HTR-8/SVneo (cell line): ENCODE results near the gene LY86.

Source experiments
- DNase-seq: peaks from one replicate; pipeline ENCODE4 v3.0.0; 2011; ENCODE audit warnings: low spot score, mixed read lengths; ENCODE audit not compliant: insufficient read length
- FAIRE-seq: peaks from 2 replicates; lab custom pipeline; 2011; peaks lifted over from hg19 to GRCh38; lab: Jason Lieb, UNC

Gene LY86

GRCh38 chr6:6645261-6645917 lies 56.9 kb downstream of the LY86 start:
- FAIRE-seq (no peak), DNase-seq (no peak)

- DNase-seq (no peak), FAIRE-seq (no peak)
Measured at GRCh38 chr6:6646384-6646783, 57.9 kb downstream of the LY86 start.

DNA sequence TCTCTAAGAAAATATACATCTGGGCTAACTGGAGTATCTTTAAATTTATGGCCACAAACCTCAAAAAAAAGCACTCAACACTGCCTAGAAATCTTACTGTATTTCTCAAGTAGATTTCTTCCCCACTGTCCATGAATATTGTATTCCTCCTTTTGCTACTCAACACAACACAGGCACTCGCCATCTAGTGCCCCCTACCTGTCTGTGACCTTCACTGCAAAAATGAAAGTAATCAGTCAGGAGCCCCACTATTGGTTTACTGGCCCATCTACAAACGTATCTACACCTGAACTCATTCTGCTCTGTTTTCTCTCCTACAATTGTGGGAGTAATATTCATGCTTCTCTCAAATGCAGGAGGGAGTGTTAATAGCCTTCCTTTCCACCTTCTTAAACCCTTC lies 58.3 kb downstream of the LY86 start:
- no peak for DNase-seq

GRCh38 chr6:6648692-6649343 lies 60.3 kb downstream of the LY86 start:
- no peak for DNase-seq
- no peak for FAIRE-seq

More for the DNA sequence above, 58.3 kb downstream of the LY86 start:
- FAIRE-seq = no peak

DNA sequence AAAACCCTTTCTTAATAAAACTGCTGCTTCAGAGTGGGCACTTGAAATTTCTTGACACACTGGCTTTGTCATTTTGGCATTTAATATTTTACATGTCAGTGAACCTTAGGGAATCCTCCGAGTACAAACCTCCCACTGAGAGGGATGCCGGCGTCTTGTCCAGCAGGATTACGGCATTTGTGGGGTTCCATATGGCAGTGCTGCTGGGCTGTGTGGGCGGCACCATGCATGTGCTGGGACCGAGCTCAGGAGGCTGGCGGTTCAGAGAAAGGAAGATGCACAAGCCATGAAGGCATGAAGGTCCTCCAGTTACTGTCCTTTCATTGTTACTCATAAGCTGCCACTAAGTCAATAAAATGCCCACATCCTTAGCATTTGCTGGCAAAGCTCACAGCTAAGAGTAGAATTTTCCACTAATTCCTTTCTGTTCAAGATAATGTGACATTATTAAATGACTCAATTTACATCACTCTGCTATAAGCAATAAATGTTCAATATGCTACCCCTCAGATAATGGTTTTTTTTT lies 61.4 kb downstream of the LY86 start:
- DNase-seq (no peak), FAIRE-seq (no peak)

DNA sequence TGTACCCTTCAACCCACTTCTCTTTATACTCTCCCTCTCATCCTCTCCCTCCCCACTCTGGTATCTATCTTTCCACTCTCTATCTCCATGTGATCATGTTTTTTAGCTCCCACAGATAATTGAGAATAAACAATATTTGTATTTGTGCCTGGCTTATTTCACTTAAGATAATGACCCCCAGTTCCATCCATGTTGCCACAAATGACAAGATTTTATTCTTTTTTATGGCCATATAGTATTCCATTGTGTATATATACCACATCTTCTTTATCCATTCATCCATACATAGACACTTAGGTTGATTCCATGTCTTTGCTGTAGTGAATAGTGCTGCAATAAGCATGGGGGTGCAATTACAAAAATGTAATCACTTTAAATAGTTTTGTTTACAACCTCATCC lies 62.3 kb downstream of the LY86 start:
- DNase-seq = no peak

DNA sequence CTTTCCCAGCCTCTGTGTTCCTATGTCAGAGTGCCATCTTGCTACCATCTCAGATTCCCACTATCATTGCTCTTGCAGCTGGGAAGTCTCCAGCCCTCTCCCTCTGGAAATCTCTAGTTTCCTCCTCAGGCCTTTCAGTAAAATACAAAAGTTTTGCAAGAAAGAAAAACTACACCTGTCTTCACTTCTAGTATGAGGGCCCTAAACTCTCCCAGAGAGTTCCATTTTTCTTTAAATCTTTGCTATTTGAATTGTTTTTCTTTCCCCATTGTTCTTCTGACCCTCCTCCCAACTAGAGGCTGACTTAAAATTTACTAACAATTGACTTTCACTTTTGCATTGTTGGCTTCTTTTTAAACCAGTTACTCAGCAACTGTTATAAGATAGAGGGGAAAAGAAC lies 62.8 kb downstream of the LY86 start:
- no peak for DNase-seq
- FAIRE-seq = no peak

More for the DNA sequence above, 62.3 kb downstream of the LY86 start:
- no peak for FAIRE-seq

DNA sequence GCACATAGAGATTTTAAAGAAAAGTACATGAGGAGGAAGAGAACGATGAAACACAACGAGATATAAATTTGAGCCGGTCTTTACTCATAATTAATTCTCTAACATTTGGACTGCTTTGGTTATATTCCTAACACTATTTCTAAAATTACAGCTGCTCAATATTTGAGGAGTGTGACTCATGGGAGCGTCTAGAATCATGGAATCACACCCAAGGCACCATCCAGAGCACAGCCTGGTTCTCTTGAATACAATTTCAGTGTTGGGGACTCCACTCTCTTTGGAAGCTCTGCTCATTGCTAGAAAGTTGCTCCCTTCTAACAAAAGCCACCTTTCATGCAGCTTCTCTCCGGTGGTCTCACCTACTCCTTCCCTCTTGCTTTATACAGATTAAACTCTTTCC lies 64.4 kb downstream of the LY86 start:
- FAIRE-seq (no peak), DNase-seq (no peak)

- FAIRE-seq (no peak), DNase-seq (no peak)
Measured at GRCh38 chr6:6654599-6655575, 66.4 kb downstream of the LY86 start.

- FAIRE-seq = no peak
- DNase-seq = no peak
Measured at GRCh38 chr6:6655805-6656251, 67.3 kb downstream of the LY86 start.

DNA sequence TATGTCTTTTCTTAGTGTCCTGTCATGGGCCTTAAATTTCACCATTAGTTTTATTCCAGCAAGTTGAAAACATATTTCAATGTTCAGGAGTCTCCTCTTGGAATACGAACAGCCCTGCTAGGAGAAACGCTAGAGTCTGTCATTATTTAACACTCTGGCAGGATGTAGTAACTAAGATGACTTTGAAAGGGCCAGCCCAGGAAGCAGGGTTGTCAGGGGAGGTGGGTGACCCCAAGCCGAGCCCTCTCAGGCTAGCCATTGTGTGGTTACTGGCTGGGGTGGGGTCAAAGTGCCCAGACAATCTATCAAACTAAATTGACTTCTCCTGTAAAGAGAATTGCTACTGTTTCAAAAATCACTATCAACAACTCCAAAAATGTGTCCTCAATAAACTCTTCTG lies 67.8 kb downstream of the LY86 start:
- DNase-seq (no peak), FAIRE-seq (no peak)

GRCh38 chr6:6657085-6657819 lies 68.7 kb downstream of the LY86 start:
- FAIRE-seq = no peak
- no peak for DNase-seq

DNA sequence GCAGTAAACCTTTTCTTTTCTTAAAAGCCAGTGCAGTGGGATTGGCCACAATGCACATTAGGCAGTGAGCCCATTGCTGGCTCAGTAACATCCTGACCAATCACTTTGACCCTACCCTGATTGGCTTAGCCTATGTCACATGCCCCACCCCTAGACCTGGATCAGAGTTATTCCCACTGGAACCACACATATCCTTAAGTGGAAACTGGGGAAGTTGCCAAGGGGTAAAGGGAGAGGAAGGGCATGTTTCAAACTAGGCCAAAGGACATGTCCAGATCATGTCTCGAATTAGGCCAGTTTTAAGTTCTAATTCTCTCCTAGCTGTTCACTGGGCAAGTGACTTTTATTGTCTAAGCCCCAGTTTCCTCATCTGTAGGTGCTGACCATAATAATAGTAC lies 69.3 kb downstream of the LY86 start:
- FAIRE-seq = no peak
- DNase-seq = no peak

GRCh38 chr6:6659600-6660327 lies 71.2 kb downstream of the LY86 start:
- DNase-seq (no peak), FAIRE-seq (no peak)

DNA sequence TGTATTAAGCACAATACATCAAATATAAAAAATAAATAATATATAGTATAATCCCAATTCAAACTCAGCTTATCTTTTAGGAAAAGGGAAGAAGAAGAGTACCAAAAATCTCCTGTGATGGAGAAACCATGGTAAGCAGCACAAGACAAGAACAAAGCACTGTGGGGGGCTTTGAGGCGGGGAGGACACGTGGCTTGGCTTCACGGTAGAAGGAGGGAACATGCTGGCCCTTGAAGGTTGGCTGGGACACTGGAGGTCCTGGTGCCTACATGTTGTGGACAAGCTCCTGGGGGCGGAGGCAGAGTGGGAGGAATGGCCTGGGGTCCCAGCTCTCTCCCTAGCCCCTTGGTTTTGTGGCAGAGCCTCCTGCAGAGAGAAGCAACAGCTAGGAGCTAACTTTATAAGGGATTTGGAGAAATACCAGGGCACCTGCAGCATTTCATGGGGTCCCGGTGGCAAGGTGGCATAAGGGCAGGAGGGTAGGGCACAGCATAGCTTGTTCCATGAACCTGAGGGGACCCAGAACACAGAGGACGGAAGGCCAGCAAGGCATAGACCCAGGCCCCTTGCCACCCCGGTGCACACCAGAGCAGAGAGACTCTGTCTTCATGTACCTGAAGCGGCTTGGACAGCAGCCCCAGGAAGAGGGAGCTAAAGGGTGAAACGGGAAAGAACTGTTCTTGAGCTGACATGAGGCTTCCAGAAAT lies 72.0 kb downstream of the LY86 start:
- FAIRE-seq = no peak
- no peak for DNase-seq

DNA sequence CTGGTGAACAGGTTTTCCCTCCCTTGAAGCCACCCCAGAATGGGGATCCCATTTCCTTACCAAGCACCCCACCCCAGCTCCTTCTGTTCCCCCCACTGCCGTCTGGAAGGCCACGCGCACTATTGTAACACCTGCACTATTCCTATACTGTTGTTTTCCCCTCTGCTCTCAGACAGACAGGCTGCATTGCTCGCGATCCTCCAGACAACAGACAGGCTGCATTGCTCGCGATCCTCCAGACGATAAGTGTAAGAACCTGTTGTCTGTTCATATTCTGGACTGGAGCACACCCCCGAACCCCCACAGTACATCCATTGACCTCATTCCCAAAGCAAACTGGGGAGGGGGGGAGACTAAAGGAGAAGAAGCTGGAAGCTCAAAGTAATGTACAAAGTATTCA lies 72.7 kb downstream of the LY86 start:
- no peak for FAIRE-seq

DNA sequence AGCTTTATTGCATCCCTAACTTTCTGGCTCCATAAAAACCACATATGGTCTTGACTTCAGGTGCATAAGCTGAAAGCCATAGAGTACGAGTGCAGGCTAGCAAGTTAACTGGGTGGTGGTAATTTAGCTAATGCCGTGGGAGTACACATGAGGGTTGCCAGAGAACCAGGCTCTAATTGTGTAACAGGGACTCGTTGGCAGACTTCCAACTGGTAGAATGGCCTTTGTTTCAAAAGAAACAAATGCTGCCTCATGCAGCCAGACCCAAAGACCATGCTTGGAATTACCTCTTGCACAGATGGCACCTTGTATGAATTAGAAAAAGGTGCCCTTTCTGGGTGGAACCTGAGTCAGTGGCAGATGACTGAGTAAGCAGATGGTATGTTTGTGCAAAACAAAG lies 73.2 kb downstream of the LY86 start:
- FAIRE-seq = no peak
- DNase-seq = no peak

More for the DNA sequence above, 72.7 kb downstream of the LY86 start:
- no peak for DNase-seq

DNA sequence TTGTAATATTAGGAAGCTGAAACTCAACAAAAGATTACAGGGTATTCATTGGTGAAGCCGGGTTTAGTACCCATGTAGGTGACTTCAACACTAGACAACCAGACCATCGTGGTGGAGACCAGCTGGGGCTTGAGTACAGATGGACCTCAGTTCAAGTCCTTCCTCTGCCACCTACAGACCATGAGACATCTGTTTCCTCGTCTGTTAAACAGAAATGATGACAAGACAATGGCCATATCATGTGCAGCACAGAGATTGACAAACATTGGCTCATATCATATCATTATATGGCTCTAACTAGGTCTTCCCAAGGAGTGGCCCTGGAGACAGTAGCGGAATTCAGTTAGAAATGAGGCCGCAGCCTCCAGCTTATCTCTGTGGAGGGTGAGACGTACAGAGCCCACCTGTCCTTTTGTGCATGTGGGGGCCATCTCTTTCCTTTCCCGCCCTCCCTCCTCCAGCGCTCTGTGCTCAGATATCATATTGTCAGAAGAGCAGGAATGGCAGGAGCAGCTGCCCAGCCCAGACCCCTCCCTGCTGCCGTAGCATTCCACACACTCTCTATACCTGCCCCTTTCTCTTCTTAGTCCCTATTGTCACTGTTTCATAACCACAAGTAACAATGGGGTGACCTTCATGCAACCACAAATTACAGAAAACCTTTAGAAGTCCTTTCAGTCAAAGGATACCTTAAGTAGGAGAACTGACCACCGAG lies 75.1 kb downstream of the LY86 start:
- DNase-seq (no peak), FAIRE-seq (no peak)
